GM18867 (cell line): ENCODE results near the gene GRIN2D.

Experiments
- ATAC-seq: cut with Tn5 transposase; IDR thresholded peaks from one replicate; pipeline ENCODE4 v1.9.1; 2021; ENCODE audit warnings: mild to moderate bottlenecking, moderate library complexity; ENCODE audit not compliant: unreplicated experiment

The GRIN2D gene

DNA sequence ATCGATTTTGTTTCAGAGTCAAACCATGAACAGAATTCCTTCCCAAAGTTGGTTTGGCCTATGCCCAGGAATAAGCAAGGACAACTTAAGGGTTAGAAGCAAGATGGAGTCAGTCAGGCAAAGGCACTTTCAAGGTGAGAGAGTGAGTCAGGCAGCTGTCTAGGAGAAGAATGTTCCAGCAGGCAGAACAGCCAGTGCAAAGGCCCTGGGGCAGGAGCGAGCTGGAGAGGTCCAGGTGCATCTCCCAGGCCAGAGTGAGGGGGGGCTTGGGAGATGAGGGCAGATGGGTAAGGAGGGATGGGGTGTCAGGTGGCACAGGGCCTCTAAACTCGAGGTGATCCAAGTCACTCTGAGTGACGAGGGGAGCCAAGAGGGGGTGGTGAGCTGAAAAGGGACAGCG lies 43.1 kb downstream of the GRIN2D start:
- ATAC-seq: no peak

DNA sequence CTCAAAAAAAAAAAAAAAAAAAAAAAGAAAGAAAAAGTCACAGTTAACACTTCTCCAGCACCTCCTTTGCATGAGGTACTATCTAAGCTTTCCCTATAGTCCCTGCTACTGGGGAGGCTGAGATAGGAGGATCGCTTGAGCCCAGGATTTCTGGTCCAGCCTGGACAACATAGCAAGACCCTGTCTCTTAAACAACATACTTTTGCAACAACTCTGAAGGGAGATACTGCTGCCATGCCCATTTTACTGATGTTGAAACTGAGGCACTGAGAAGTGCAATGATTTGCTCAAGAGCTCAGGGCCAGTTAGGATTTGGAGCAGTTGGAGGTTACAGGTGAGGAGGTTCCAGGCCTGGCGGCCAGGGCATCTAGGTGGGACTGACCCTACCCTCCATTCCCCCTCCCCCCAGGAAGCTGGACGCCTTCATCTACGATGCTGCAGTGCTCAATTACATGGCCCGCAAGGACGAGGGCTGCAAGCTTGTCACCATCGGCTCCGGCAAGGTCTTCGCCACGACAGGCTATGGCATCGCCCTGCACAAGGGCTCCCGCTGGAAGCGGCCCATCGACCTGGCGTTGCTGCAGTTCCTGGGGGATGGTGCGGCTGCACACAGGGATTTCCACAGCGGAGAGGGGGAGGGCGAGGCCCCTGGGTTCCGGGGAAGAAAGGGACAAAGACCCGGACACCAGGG lies 48.0 kb downstream of the GRIN2D start:
- no peak for ATAC-seq

GRCh38 chr19:48442116-48443035 lies 48.9 kb downstream of the GRIN2D start:
- ATAC-seq: no peak

DNA sequence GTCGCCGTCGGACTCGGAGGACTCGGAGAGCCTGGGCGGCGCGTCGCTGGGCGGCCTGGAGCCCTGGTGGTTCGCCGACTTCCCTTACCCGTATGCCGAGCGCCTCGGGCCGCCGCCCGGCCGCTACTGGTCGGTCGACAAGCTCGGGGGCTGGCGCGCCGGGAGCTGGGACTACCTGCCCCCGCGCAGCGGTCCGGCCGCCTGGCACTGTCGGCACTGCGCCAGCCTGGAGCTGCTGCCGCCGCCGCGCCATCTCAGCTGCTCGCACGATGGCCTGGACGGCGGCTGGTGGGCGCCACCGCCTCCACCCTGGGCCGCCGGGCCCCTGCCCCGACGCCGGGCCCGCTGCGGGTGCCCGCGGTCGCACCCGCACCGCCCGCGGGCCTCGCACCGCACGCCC lies 49.8 kb downstream of the GRIN2D start:
- ATAC-seq: no peak
